K562 (cell line): Measurements from ENCODE around the gene CCDC117. TPM values are rescaled to one million over a fixed set of nuclear protein-coding genes. Genes with fewer than 3 reads are reported as not detected.

Experiments used
- JUN ChIP-seq, 2 experiments: sonication (generic) in 1 of 2; formaldehyde crosslinking in 1 of 2; IDR thresholded peaks; 2 replicates each; pipeline versions ENCODE4 v1.6.1 to v1.8.0; 2012 to 2022; ENCODE audit warnings: borderline replicate concordance in 2 of 2, mild to moderate bottlenecking in 2 of 2, improper control_type of control experiment in 1 of 2, low read depth in 1 of 2, low read length in 1 of 2, missing genetic modification reagents in 1 of 2
- KAT8 ChIP-seq: fragments of 450-650 bp; IDR thresholded peaks from 2 replicates; pipeline ENCODE4 v1.6.1; 2016; ENCODE audit warnings: low read depth, mild to moderate bottlenecking
- MNT ChIP-seq, 2 experiments: fragments of 450-650 bp; conservative IDR thresholded peaks; 2 replicates each; pipeline ENCODE4 v1.6.1; 2017; ENCODE audit warnings: mild to moderate bottlenecking in 2 of 2, moderate library complexity in 2 of 2
- REST ChIP-seq, 2 experiments: fragments of 450-650 bp; formaldehyde crosslinking in 1 of 2; IDR thresholded peaks; 2 replicates each; pipeline versions ENCODE4 v1.4.0 to v1.6.1; 2014 to 2020; ENCODE audit warnings: mild to moderate bottlenecking in 2 of 2, borderline replicate concordance in 1 of 2, low read depth in 1 of 2
- ZNF586 ChIP-seq: fragments of 450-650 bp; formaldehyde crosslinking; conservative IDR thresholded peaks from 2 replicates; pipeline ENCODE4 v1.4.0; 2020; ENCODE audit warnings: mild to moderate bottlenecking, moderate library complexity
- ZSCAN29 ChIP-seq: fragments of 450-650 bp; IDR thresholded peaks from 2 replicates; pipeline ENCODE4 v1.6.1; 2017
- polyA plus RNA-seq, 8 experiments: library from polyadenylated mRNA; depleted of rRNA in 4 of 8; stranded (reverse) in 5 of 8; unstranded in 3 of 8; fragments of >200 nt; fragmentation: Nextera tagmentation in 2 of 8; fragmentation: Illumina TruSeq in 1 of 8; extraction: Ambion mirVana in 2 of 8; extraction: Trizol in 1 of 8; gene quantifications; 2 replicates each; pipeline versions ENCODE4 v1.2.1 to v1.2.3, GENCODE V29; 2011 to 2014; ENCODE audit warnings: inconsistent platforms in 1 of 8, missing spikeins in 1 of 8
- total RNA-seq, 7 experiments: library from RNA; depleted of rRNA in 6 of 7; stranded (reverse); fragments of >200 nt in 6 of 7; fragmentation: Illumina TruSeq in 2 of 7; extraction: Trizol in 2 of 7; gene quantifications; 2 replicates each; pipeline versions ENCODE4 v1.2.1 to v1.2.3, GENCODE V29; 2011 to 2021; ENCODE audit warnings: low replicate concordance in 1 of 7

Gene CCDC117
- total and polyA plus RNA-seq, 9 of the 15 experiments (the other 6 are each of a cell fraction or from before 2014, with no cell fraction given), result 5.7 to 23.3 (median 15.8) TPM

GRCh38 chr22:28829358-28830181 lies 57.1 kb downstream of the CCDC117 start (continued):
- no peak for TF ChIP-seq ZNF586 (CRISPR knock-in tag)
- TF ChIP-seq KAT8, result no peak
- peak; percentile 90 for TF ChIP-seq REST (IDR thresholded peaks at IDR 0.05; ENCODE audit: borderline replicate concordance)
- TF ChIP-seq REST (CRISPR knock-in tag; IDR thresholded peaks at IDR 0.05; ENCODE audit: low read depth), result no peak
- TF ChIP-seq ZSCAN29, result no peak
- TF ChIP-seq JUN (IDR thresholded peaks at IDR 0.05; ENCODE audit: borderline replicate concordance, low read depth, low read length), result no peak
- no peak for TF ChIP-seq JUN (CRISPR knock-in tag; IDR thresholded peaks at IDR 0.05; ENCODE audit: borderline replicate concordance)
- TF ChIP-seq MNT (conservative IDR thresholded peaks at IDR 0.05), result 0 out of 4 replicates have a peak, but pooled peaks of 1 of the 2 experiments have one; percentile 25
